Neural cell (in vitro differentiated cells): ENCODE data around the gene DOCK4. TPM values are rescaled to one million over a fixed set of nuclear protein-coding genes. Genes with fewer than 3 reads are reported as not detected.

Experiments
- H2AFZ ChIP-seq: fragments of 200-600, 300-800 bp; sonication (generic), shearing (Covaris generic); 2 replicates; pipeline ENCODE4 v1.6.0; 2014; ENCODE audit warnings: low read depth, mild to moderate bottlenecking, antibody characterized with exemption, low read length, moderate library complexity
- H3F3A ChIP-seq: fragments of 200-600 bp; shearing (Covaris generic); 2 replicates; pipeline ENCODE4 v1.6.1; 2016; ENCODE audit warnings: mild to moderate bottlenecking, moderate library complexity, mixed read lengths, antibody characterized with exemption, low read length; ENCODE audit not compliant: insufficient read depth, poor library complexity, severe bottlenecking
- H3K27ac ChIP-seq: fragments of 200-600, 300-800 bp; sonication (generic), shearing (Covaris generic); 2 replicates; pipeline ENCODE4 v1.5.1; 2014; ENCODE audit warnings: mild to moderate bottlenecking, low read length, moderate library complexity
- H3K27me3 ChIP-seq: fragments of 300-800, 200-600 bp; sonication (generic), shearing (Covaris generic); 2 replicates; pipeline ENCODE4 v1.6.0; 2014; ENCODE audit warnings: mild to moderate bottlenecking, low read depth, low read length, moderate library complexity; ENCODE audit not compliant: insufficient read depth
- H3K36me3 ChIP-seq: fragments of 300-800, 200-600 bp; sonication (generic), shearing (Covaris generic); 2 replicates; pipeline ENCODE4 v1.5.1; 2014; ENCODE audit warnings: mild to moderate bottlenecking, antibody characterized with exemption, low read length, moderate library complexity; ENCODE audit not compliant: insufficient read depth
- H3K4me2 ChIP-seq: fragments of 300-800, 200-600 bp; sonication (generic), shearing (Covaris generic); 2 replicates; pipeline ENCODE4 v1.6.0; 2014; ENCODE audit warnings: mild to moderate bottlenecking, low read length
- H3K4me3 ChIP-seq: fragments of 300-800, 200-600 bp; sonication (generic), shearing (Covaris generic); 2 replicates; pipeline ENCODE4 v1.5.1; 2014; ENCODE audit warnings: mild to moderate bottlenecking, low read length, moderate library complexity
- H3K79me2 ChIP-seq: fragments of 200-600 bp; shearing (Covaris generic); replicated peaks from 2 replicates; pipeline ENCODE4 v1.6.0; 2014; ENCODE audit warnings: mild to moderate bottlenecking, low read length, moderate library complexity; ENCODE audit not compliant: insufficient read depth
- H3K9ac ChIP-seq: fragments of 300-800, 200-600 bp; sonication (generic), shearing (Covaris generic); 2 replicates; pipeline ENCODE4 v1.6.1; 2016; ENCODE audit warnings: mild to moderate bottlenecking, low read length, mixed read lengths
- H3K9me2 ChIP-seq: fragments of 200-600 bp; shearing (Covaris generic); 2 replicates; pipeline ENCODE4 v1.6.1; 2016; ENCODE audit warnings: mild to moderate bottlenecking, low read length, mixed read lengths; ENCODE audit not compliant: insufficient read depth
- H3K9me3 ChIP-seq: fragments of 200-600, 300-800 bp; sonication (generic), shearing (Covaris generic); 2 replicates; pipeline ENCODE4 v1.6.1; 2016; ENCODE audit warnings: mild to moderate bottlenecking, mixed run types, low read length, moderate library complexity, mixed read lengths
- H4K20me1 ChIP-seq: fragments of 200-600 bp; shearing (Covaris generic); 2 replicates; pipeline ENCODE4 v1.6.1; 2016; ENCODE audit warnings: mild to moderate bottlenecking, mixed run types; ENCODE audit not compliant: insufficient read depth
- CTCF ChIP-seq: fragments of 450-650 bp; IDR thresholded peaks from 2 replicates; pipeline ENCODE4 v1.5.1; 2014; ENCODE audit warnings: antibody characterized with exemption, mild to moderate bottlenecking, moderate library complexity; ENCODE audit not compliant: poor library complexity, severe bottlenecking
- EP300 ChIP-seq: fragments of 450-650 bp; conservative IDR thresholded peaks from 2 replicates; pipeline ENCODE4 v1.6.1; 2014; ENCODE audit warnings: antibody characterized with exemption, mild to moderate bottlenecking, moderate library complexity; ENCODE audit not compliant: poor library complexity, severe bottlenecking
- EZH2 ChIP-seq: fragments of 200-600, 300-800 bp; shearing (Covaris generic), sonication (generic); IDR thresholded peaks from 2 replicates; pipeline ENCODE4 v1.6.1; 2014; ENCODE audit warnings: antibody characterized with exemption, low read length, borderline replicate concordance, mild to moderate bottlenecking; ENCODE audit not compliant: insufficient read depth, poor library complexity, severe bottlenecking
- MXI1 ChIP-seq: fragments of 450-650 bp; conservative IDR thresholded peaks from 2 replicates; pipeline ENCODE4 v1.6.1; 2014; ENCODE audit warnings: antibody characterized with exemption, mild to moderate bottlenecking; ENCODE audit not compliant: poor library complexity, severe bottlenecking
- POLR2AphosphoS5 ChIP-seq: IDR thresholded peaks from 2 replicates; pipeline ENCODE4 v1.6.1; 2012
- RAD21 ChIP-seq: fragments of 450-650 bp; conservative IDR thresholded peaks from 2 replicates; pipeline ENCODE4 v1.6.1; 2014; ENCODE audit warnings: antibody characterized with exemption, mild to moderate bottlenecking, moderate library complexity
- SMC3 ChIP-seq: fragments of 450-650 bp; conservative IDR thresholded peaks from 2 replicates; pipeline ENCODE4 v1.6.1; 2014; ENCODE audit warnings: antibody characterized with exemption, mild to moderate bottlenecking, moderate library complexity; ENCODE audit not compliant: poor library complexity
- TAF1 ChIP-seq: IDR thresholded peaks from 2 replicates; pipeline ENCODE4 v1.6.1; 2012; ENCODE audit warnings: low read depth
- polyA plus RNA-seq: library from polyadenylated mRNA; depleted of rRNA; stranded (reverse); fragments of >200 nt; gene quantifications from 2 replicates; pipeline ENCODE4 v1.2.3, GENCODE V29; 2014
- TF ChIP-seq, protein P1 (sequence below): IDR thresholded peaks from 2 replicates; pipeline ENCODE4 v1.6.1; 2012; ENCODE audit warnings: borderline replicate concordance

DOCK4 gene
- polyA plus RNA-seq, 1 donor from 2014 or later = 28.1 TPM

GRCh38 chr7:112065758-112066157 is 140.4 kb downstream of the DOCK4 start:
- Histone ChIP-seq H3F3A (no peaks in the 10 kb centered on the region), H3K27me3 (no peaks in the 10 kb centered on the region), H2AFZ (no peak overlapping the region), H3K79me2 (no peaks in the 10 kb centered on the region), H3K9ac (no peak overlapping the region), H3K4me2 (no peak overlapping the region), H3K9me3 (no peaks in the 10 kb centered on the region), H4K20me1 (no peaks in the 10 kb centered on the region), H3K36me3 (no peaks in the 10 kb centered on the region), H3K4me3 (no peak overlapping the region), H3K27ac (no peak overlapping the region), H3K9me2 (no peaks in the 10 kb centered on the region)
- TF ChIP-seq EZH2 (no peak), EP300 (no peak), SMC3 (no peak), POLR2AphosphoS5 (no peak), MXI1 (no peak), TAF1 (no peak), RAD21 (no peak), CTCF (no peak)
- TF ChIP-seq, protein P1, sequence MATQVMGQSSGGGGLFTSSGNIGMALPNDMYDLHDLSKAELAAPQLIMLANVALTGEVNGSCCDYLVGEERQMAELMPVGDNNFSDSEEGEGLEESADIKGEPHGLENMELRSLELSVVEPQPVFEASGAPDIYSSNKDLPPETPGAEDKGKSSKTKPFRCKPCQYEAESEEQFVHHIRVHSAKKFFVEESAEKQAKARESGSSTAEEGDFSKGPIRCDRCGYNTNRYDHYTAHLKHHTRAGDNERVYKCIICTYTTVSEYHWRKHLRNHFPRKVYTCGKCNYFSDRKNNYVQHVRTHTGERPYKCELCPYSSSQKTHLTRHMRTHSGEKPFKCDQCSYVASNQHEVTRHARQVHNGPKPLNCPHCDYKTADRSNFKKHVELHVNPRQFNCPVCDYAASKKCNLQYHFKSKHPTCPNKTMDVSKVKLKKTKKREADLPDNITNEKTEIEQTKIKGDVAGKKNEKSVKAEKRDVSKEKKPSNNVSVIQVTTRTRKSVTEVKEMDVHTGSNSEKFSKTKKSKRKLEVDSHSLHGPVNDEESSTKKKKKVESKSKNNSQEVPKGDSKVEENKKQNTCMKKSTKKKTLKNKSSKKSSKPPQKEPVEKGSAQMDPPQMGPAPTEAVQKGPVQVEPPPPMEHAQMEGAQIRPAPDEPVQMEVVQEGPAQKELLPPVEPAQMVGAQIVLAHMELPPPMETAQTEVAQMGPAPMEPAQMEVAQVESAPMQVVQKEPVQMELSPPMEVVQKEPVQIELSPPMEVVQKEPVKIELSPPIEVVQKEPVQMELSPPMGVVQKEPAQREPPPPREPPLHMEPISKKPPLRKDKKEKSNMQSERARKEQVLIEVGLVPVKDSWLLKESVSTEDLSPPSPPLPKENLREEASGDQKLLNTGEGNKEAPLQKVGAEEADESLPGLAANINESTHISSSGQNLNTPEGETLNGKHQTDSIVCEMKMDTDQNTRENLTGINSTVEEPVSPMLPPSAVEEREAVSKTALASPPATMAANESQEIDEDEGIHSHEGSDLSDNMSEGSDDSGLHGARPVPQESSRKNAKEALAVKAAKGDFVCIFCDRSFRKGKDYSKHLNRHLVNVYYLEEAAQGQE = no peak

- no peak overlapping the region for H3K27ac ChIP-seq
Observed at GRCh38 chr7:112064627-112065385, 141.4 kb downstream of the DOCK4 start.

More at GRCh38 chr7:112064627-112065385, 141.4 kb downstream of the DOCK4 start:
- no peak overlapping the region for H3K4me3 ChIP-seq
- H3F3A ChIP-seq = no peaks in the 10 kb centered on the region
- H3K27me3 ChIP-seq = no peaks in the 10 kb centered on the region
- H4K20me1 ChIP-seq = no peaks in the 10 kb centered on the region
- no peak overlapping the region for H3K9ac ChIP-seq
- H2AFZ ChIP-seq = no peak overlapping the region
- H3K9me2 ChIP-seq = no peaks in the 10 kb centered on the region
- H3K36me3 ChIP-seq = no peaks in the 10 kb centered on the region
- no peaks in the 10 kb centered on the region for H3K9me3 ChIP-seq
- no peak for TF ChIP-seq MXI1
- TF ChIP-seq SMC3 = no peak
- TF ChIP-seq RAD21 = no peak
- TF ChIP-seq CTCF = no peak
- TF ChIP-seq POLR2AphosphoS5 = no peak
- no peak for TF ChIP-seq EZH2
- TF ChIP-seq TAF1 = no peak
- TF ChIP-seq EP300 = no peak
- no peak overlapping the region for H3K4me2 ChIP-seq
- H3K79me2 ChIP-seq = peaks cover 3% of the 10 kb centered on the region
